Esophagus squamous epithelium (tissue), 5 donors: ENCODE results near the gene MEOX1. TPM values are rescaled to one million over a fixed set of nuclear protein-coding genes. Genes with fewer than 3 reads are reported as not detected.

Source experiments
- DNase-seq: peaks from one replicate; lab custom pipeline; 2025; lab: John Stamatoyannopoulos, UW
- H3K27ac ChIP-seq, 4 donors: fragments of 200-600 bp; sonication (generic); one replicate each; pipeline ENCODE4 v1.5.1; 2016 to 2019; ENCODE audit warnings: mild to moderate bottlenecking in 1 of 4
- H3K27me3 ChIP-seq, 4 donors: fragments of 200-600 bp; sonication (generic); 1 replicate in 3 of 4; 2 replicates in 1 of 4; pipeline versions ENCODE4 v1.5.1 to v1.6.0; 2017 to 2021; ENCODE audit warnings: antibody characterized with exemption in 1 of 4
- H3K36me3 ChIP-seq, 3 donors: fragments of 200-600 bp; sonication (generic); one replicate each; pipeline ENCODE4 v1.5.1; 2016 to 2019
- H3K4me1 ChIP-seq, 3 donors: fragments of 200-600 bp; sonication (generic); one replicate each; pipeline ENCODE4 v1.5.1; 2017 to 2019
- H3K4me3 ChIP-seq, 4 donors: fragments of 200-600 bp; sonication (generic); 1 replicate in 3 of 4; 2 replicates in 1 of 4; pipeline ENCODE4 v1.5.1; 2016 to 2019; ENCODE audit warnings: mild to moderate bottlenecking in 2 of 4, moderate library complexity in 1 of 4
- H3K9me3 ChIP-seq, 3 donors: fragments of 200-600 bp; sonication (generic); one replicate each; pipeline ENCODE4 v1.5.1; 2016 to 2019
- CTCF ChIP-seq, 6 experiments: fragments of 450-650 bp in 4 of 6; fragments of 200-600 bp in 2 of 6; sonication (generic) in 2 of 6; IDR thresholded peaks; one replicate each; pipeline ENCODE4 v1.5.1; 2016 to 2019; ENCODE audit warnings: antibody characterized with exemption in 6 of 6, mild to moderate bottlenecking in 4 of 6, moderate library complexity in 4 of 6
- POLR2A ChIP-seq, 4 donors: fragments of 450-650 bp; IDR thresholded peaks; one replicate each; pipeline ENCODE4 v1.6.1; 2017; ENCODE audit warnings: antibody characterized with exemption in 4 of 4, mild to moderate bottlenecking in 4 of 4, moderate library complexity in 3 of 4
- WGBS, 2 donors: methylation state at CpG; one replicate each; pipeline ENCODE4 v1.1.5; 2018; 5-methylcytosine and 5-hydroxymethylcytosine counted together
- intact Hi-C: fragments of 100-400 bp; cut with DNase I; formaldehyde crosslinking; loops from one replicate; pipeline ENCODE4 v1.15.0; 2022
- total RNA-seq, 4 donors: library from RNA; depleted of rRNA; stranded (reverse); fragments of >200 nt; gene quantifications; one replicate each; pipeline ENCODE4 v1.1.0, GENCODE V29; 2016
- donor health status: DM: yes; HTN: yes; CAD: no.

The MEOX1 gene
- 1 to 10 TPM in 2 of 4 donors, under 1 TPM in 2; 0.64 to 6.1 (median 2.7) TPM for total RNA-seq

DNA sequence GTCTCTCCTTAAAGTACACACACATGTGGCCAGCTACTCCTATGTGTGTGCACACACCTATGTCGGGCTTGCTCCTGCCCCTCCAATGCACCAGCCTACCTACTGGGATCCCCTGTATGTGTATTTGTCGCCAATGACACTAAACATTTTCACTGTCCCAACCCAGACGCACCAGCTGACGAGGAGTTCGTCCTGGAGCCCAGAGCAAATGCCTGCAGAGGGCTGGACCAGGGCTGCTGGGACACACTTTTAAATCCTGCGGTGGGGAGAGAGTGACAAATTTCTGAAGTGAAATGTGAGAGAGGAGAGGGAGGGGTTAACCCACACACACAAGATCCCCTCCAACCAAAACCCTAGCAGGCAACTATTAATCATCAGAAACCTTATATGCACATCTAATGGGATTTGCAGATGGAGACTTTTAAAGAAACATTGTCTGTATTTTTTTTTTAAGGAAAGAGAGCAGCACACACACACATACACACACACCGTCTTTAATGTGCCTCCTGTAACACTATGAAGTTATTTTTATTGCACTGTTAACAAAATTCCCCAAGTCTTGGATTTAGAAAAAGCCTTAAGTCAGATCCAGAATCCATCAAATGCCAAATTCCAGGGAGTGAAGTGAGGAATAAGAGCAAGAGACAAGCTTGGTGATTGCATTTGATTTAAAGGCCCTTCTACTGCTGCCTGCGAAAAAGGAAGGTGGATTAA lies at the start of gene MEOX1:
MEOX1 (minus strand) TSS at position 224 of the 714 bp plus-strand sequence. CDS start 388 bp downstream, outside the sequence.
- peak within 1 kb of the TSS in 3 of 4 donors; percentile 3 to 53 (median 32) for H3K4me3 ChIP-seq
- DNase-seq = no peak
- no peak for TF ChIP-seq POLR2A (IDR thresholded peaks at IDR 0.05)
- no peak for TF ChIP-seq CTCF (IDR thresholded peaks at IDR 0.05)

DNA sequence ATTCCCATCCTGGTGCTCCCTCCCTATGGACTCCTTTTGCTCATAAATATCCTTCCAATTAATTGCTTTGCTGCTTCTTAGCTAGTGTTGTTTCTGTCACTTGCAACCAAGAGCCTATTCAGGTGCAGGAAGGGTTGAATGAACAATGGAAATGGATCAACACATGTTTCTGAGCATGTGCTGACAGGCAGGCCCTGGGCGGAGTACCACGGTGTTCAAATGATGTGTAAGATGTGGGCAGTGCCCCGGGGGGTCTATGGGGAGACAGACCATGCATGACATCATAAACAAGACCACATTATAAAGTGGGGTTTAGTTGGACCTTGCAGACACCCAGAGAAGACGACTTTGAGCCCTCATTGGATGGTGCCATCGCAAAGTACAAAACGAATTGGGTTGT lies 48.4 kb upstream of the MEOX1 start:
- peaks cover 10 to 14% (median 14%) of the 10 kb centered on the region in 3 donors for H3K4me1 ChIP-seq
- H3K9me3 ChIP-seq = no peaks in the 10 kb centered on the region
- no peaks in the 10 kb centered on the region for H3K36me3 ChIP-seq
- WGBS, 2 donors = 58 to 69% methylated on average over 6 of the region's 6 CpGs
- H3K27me3 ChIP-seq = peaks cover 0 to 65% (median 0%) of the 10 kb centered on the region in 4 donors
- TF ChIP-seq POLR2A (IDR thresholded peaks at IDR 0.05) (no peak), CTCF (IDR thresholded peaks at IDR 0.05) (no peak)
- no peak for DNase-seq
- no peak overlapping the region for H3K27ac ChIP-seq
- intact Hi-C loops = no loop called here
- no peak overlapping the region for H3K4me3 ChIP-seq

More for the DNA sequence above, at the start of gene MEOX1:
- WGBS, 2 donors = 7 to 16% methylated on average over 8 of the region's 8 CpGs
- intact Hi-C loops = no loop called here
- Histone ChIP-seq H3K27ac (peak within 1 kb of the TSS in 3 of 4 donors; percentile 56 to 69 (median 57)), H3K36me3 (no peaks in the 10 kb centered on the region), H3K4me1 (peaks cover 8 to 54% (median 35%) of the 10 kb centered on the region in 3 donors), H3K9me3 (no peaks in the 10 kb centered on the region), H3K27me3 (no peaks in the 10 kb centered on the region)

- TF ChIP-seq POLR2A (IDR thresholded peaks at IDR 0.05) (no peak), CTCF (IDR thresholded peaks at IDR 0.05) (no peak)
- Histone ChIP-seq H3K36me3 (no peaks in the 10 kb centered on the region), H3K27me3 (peaks cover 0 to 64% (median 0%) of the 10 kb centered on the region in 4 donors), H3K4me1 (peaks cover 10 to 13% (median 10%) of the 10 kb centered on the region in 3 donors), H3K27ac (no peak overlapping the region), H3K9me3 (no peaks in the 10 kb centered on the region), H3K4me3 (no peak overlapping the region)
- 63 to 78% methylated on average over 4 of the region's 4 CpGs for WGBS, 2 donors
- intact Hi-C loops = no loop called here
- no peak for DNase-seq
These were observed 47.5 kb upstream of the MEOX1 start for GRCh38 chr17:43709210-43709609.

- intact Hi-C loops = no loop called here
These were observed 45.5 kb upstream of the MEOX1 start for GRCh38 chr17:43707184-43707583.

More at GRCh38 chr17:43707184-43707583, 45.5 kb upstream of the MEOX1 start:
- H3K27ac ChIP-seq = no peak overlapping the region
- no peaks in the 10 kb centered on the region for H3K4me1 ChIP-seq
- no peaks in the 10 kb centered on the region for H3K36me3 ChIP-seq
- 56 to 59% methylated on average over 3 to 5 of the region's 5 CpGs for whole genome bisulfite sequencing, 2 donors
- TF ChIP-seq POLR2A (IDR thresholded peaks at IDR 0.05) (no peak), CTCF (IDR thresholded peaks at IDR 0.05) (no peak)
- H3K4me3 ChIP-seq = no peak overlapping the region
- H3K9me3 ChIP-seq = no peaks in the 10 kb centered on the region
- DNase-seq = no peak
- H3K27me3 ChIP-seq = peaks cover 0 to 45% (median 0%) of the 10 kb centered on the region in 4 donors
